ENCODE measurements around the gene PDCL3.

The PDCL3 gene

GRCh38 chr2:100562613-100563406 lies at the start of gene PDCL3:
TSS of gene PDCL3 (plus strand) at chr2:100562993. CDS start at chr2:100563068, 75 bp downstream.
- peak; percentile 99 for DNase-seq

- peak; percentile 94 for DNase-seq
These were observed 49.1 kb upstream of the PDCL3 start for GRCh38 chr2:100513650-100514049.

GRCh38 chr2:100517556-100517955 lies 45.2 kb upstream of the PDCL3 start:
- no peak for DNase-seq

GRCh38 chr2:100518801-100519200 lies 44.0 kb upstream of the PDCL3 start:
- no peak for DNase-seq

- DNase-seq = no peak
These were observed 42.6 kb upstream of the PDCL3 start for GRCh38 chr2:100520224-100520623.

- DNase-seq = no peak
These were observed 40.4 kb upstream of the PDCL3 start for GRCh38 chr2:100522430-100522829.

GRCh38 chr2:100524331-100524730 lies 38.5 kb upstream of the PDCL3 start:
- DNase-seq = no peak

GRCh38 chr2:100526868-100527267 lies 35.9 kb upstream of the PDCL3 start:
- no peak for DNase-seq

- DNase-seq = no peak
These were observed 35.3 kb upstream of the PDCL3 start for GRCh38 chr2:100527440-100528015.

GRCh38 chr2:100529176-100529575 lies 33.6 kb upstream of the PDCL3 start:
- no peak for DNase-seq

GRCh38 chr2:100529900-100530299 lies 32.9 kb upstream of the PDCL3 start:
- DNase-seq = no peak

GRCh38 chr2:100535855-100536254 lies 26.9 kb upstream of the PDCL3 start:
- DNase-seq = no peak

GRCh38 chr2:100537918-100538317 lies 24.9 kb upstream of the PDCL3 start:
- no peak for DNase-seq

GRCh38 chr2:100539221-100539620 lies 23.6 kb upstream of the PDCL3 start:
- DNase-seq = no peak

GRCh38 chr2:100541404-100541803 lies 21.4 kb upstream of the PDCL3 start:
- DNase-seq = no peak

- DNase-seq = no peak
These were observed 20.4 kb upstream of the PDCL3 start for GRCh38 chr2:100542418-100542817.

GRCh38 chr2:100544911-100545596 lies 17.7 kb upstream of the PDCL3 start:
- DNase-seq = no peak

GRCh38 chr2:100546469-100546868 lies 16.3 kb upstream of the PDCL3 start:
- DNase-seq = no peak

- DNase-seq = no peak
These were observed 14.0 kb upstream of the PDCL3 start for GRCh38 chr2:100548771-100549170.

- DNase-seq = no peak
These were observed 11.5 kb upstream of the PDCL3 start for GRCh38 chr2:100551303-100551702.

GRCh38 chr2:100554798-100555407 lies 7.9 kb upstream of the PDCL3 start:
- peak; percentile 22 for DNase-seq

- no peak for DNase-seq
These were observed 6.0 kb upstream of the PDCL3 start for GRCh38 chr2:100556746-100557145.

- DNase-seq = no peak
These were observed 2.5 kb upstream of the PDCL3 start for GRCh38 chr2:100560216-100560830.

Data from hematopoietic multipotent progenitor cell treated with erythropoietin and hydrocortisone succinate and interleukin-3 and kit ligand, for 6 days (in vitro differentiated cells).